HepG2 (cell line): ENCODE results near the gene GABRG3. TPM values are rescaled to one million over a fixed set of nuclear protein-coding genes. Genes with fewer than 3 reads are reported as not detected.

Experiments used
- ATAC-seq: fragments of 200-7000 bp; cut with Tn5 transposase; 3 replicates; pipeline ENCODE4 v1.9.1; 2020; ENCODE audit warnings: mild to moderate bottlenecking, moderate library complexity
- BruUV-seq: library from RNA; stranded (reverse); fragments of 400-500 nt; replicated peaks from 2 replicates; lab custom pipeline; 2021; lab: Mats Ljungman, UMichigan
- CTCF ChIA-PET: fragments of 300-600 bp; formaldehyde crosslinking; extraction: SDS; loops from one replicate; lab custom pipeline; 2021; ENCODE audit warnings: low total read pairs, inconsistent platforms, low intra/inter-chr PET ratio; lab: Yijun Ruan, JAX
- POLR2A ChIA-PET: fragments of 350-600 bp; sonication (Branson Sonifier 250); formaldehyde crosslinking; loops from one replicate; lab custom pipeline; 2020; ENCODE audit warnings: antibody characterized with exemption, inconsistent platforms; lab: Yijun Ruan, JAX
- DNase-seq: peaks from one replicate; pipeline ENCODE4 v3.0.0-alpha.2; 2015; ENCODE audit warnings: low spot score
- FAIRE-seq: peaks from 3 replicates; lab custom pipeline; 2011; peaks lifted over from hg19 to GRCh38; lab: Jason Lieb, UNC
- H2AFZ ChIP-seq: one replicate; pipeline ENCODE4 v1.6.1; 2011; ENCODE audit warnings: low read length, inconsistent platforms
- H3K27ac ChIP-seq: fragments of 300-600 bp; 3 replicates; pipeline ENCODE4 v1.8.0; 2011; ENCODE audit warnings: mixed run types, mild to moderate bottlenecking, mixed read lengths, low read length, inconsistent platforms; ENCODE audit not compliant: insufficient read depth; ENCODE audit errors: extremely low read length
- H3K27me3 ChIP-seq, 2 experiments: fragments of 200-600 bp in 1 of 2; 2 replicates in 1 of 2; 3 replicates in 1 of 2; pipeline versions ENCODE4 v1.6.0 to v1.8.0; 2011; ENCODE audit warnings: low read length in 2 of 2, mild to moderate bottlenecking in 2 of 2, moderate library complexity in 2 of 2, inconsistent platforms in 1 of 2; ENCODE audit not compliant: insufficient read depth in 2 of 2, control insufficient read depth in 1 of 2
- H3K36me3 ChIP-seq, 2 experiments: fragments of 200-600 bp in 1 of 2; replicated peaks in 1 of 2; 2 replicates in 1 of 2; 3 replicates in 1 of 2; pipeline versions ENCODE4 v1.5.1 to v1.8.0; 2011; ENCODE audit warnings: low read length in 2 of 2, inconsistent platforms in 1 of 2; ENCODE audit not compliant: insufficient read depth in 2 of 2, control insufficient read depth in 1 of 2
- H3K4me1 ChIP-seq: 2 replicates; pipeline ENCODE4 v1.5.1; 2012; ENCODE audit warnings: low read length, inconsistent platforms; ENCODE audit not compliant: insufficient read depth
- H3K4me2 ChIP-seq: 2 replicates; pipeline ENCODE4 v1.6.0; 2011; ENCODE audit warnings: low read depth, low read length, inconsistent platforms
- H3K4me3 ChIP-seq, 3 experiments: fragments of 200-600 bp in 1 of 3; sonication (generic), shearing (Covaris generic) in 1 of 3; replicated peaks in 1 of 3; 2 replicates each; pipeline ENCODE4 v1.5.1; 2011 to 2016; ENCODE audit warnings: low read length in 3 of 3, inconsistent platforms in 2 of 3, low read depth in 2 of 3, mild to moderate bottlenecking in 2 of 3, control low read depth in 1 of 3, mixed read lengths in 1 of 3; ENCODE audit not compliant: insufficient read depth in 1 of 3
- H3K79me2 ChIP-seq: one replicate; pipeline ENCODE4 v1.6.1; 2011; ENCODE audit warnings: low read length, inconsistent platforms; ENCODE audit not compliant: insufficient read depth
- H3K9ac ChIP-seq: 2 replicates; pipeline ENCODE4 v1.6.0; 2011; ENCODE audit warnings: mild to moderate bottlenecking, low read depth, low read length, inconsistent platforms; ENCODE audit not compliant: insufficient read depth
- H3K9me3 ChIP-seq: 2 replicates; pipeline ENCODE4 v1.5.1; 2012; ENCODE audit warnings: mild to moderate bottlenecking, low read length
- H4K20me1 ChIP-seq: 2 replicates; pipeline ENCODE4 v1.6.0; 2011; ENCODE audit warnings: inconsistent platforms, mild to moderate bottlenecking, low read length, moderate library complexity; ENCODE audit not compliant: insufficient read depth
- GMEB2 ChIP-seq: IDR thresholded peaks from 2 replicates; pipeline ENCODE4 v1.6.1; 2016; ENCODE audit warnings: missing biosample characterization, missing genetic modification reagents, low read depth
- IKZF1 ChIP-seq: fragments of 450-650 bp; IDR thresholded peaks from 2 replicates; pipeline ENCODE4 v1.7.1; 2016
- LCORL ChIP-seq, 2 experiments: fragments of 450-650 bp in 1 of 2; sonication (generic) in 1 of 2; formaldehyde crosslinking in 1 of 2; IDR thresholded peaks; 2 replicates each; pipeline versions ENCODE4 v1.5.0 to v1.6.1; 2017 to 2020; ENCODE audit warnings: antibody characterized with exemption in 1 of 2, missing genetic modification reagents in 1 of 2
- NONO ChIP-seq, 2 experiments: fragments of 450-650 bp in 1 of 2; sonication (generic) in 1 of 2; formaldehyde crosslinking in 1 of 2; IDR thresholded peaks in 1 of 2; conservative IDR thresholded peaks in 1 of 2; 2 replicates each; pipeline versions ENCODE4 v1.6.1 to v1.8.0; 2017 to 2022; ENCODE audit warnings: mild to moderate bottlenecking in 1 of 2, missing genetic modification reagents in 1 of 2, moderate library complexity in 1 of 2
- STAT5B ChIP-seq: sonication (generic); formaldehyde crosslinking; IDR thresholded peaks from 2 replicates; pipeline ENCODE4 v1.4.0; 2020; ENCODE audit warnings: missing genetic modification reagents
- TEF ChIP-seq: sonication (generic); formaldehyde crosslinking; IDR thresholded peaks from 2 replicates; pipeline ENCODE4 v1.5.0; 2020; ENCODE audit warnings: missing genetic modification reagents
- ZNF253 ChIP-seq: sonication (generic); formaldehyde crosslinking; IDR thresholded peaks from 2 replicates; pipeline ENCODE4 v1.8.0; 2022; ENCODE audit warnings: mild to moderate bottlenecking, missing genetic modification reagents, borderline replicate concordance
- ZNF274 ChIP-seq: sonication (generic); formaldehyde crosslinking; IDR thresholded peaks from 2 replicates; pipeline ENCODE4 v1.5.1; 2020; ENCODE audit warnings: mild to moderate bottlenecking, missing genetic modification reagents
- ZNF343 ChIP-seq: sonication (generic); formaldehyde crosslinking; IDR thresholded peaks from 2 replicates; pipeline ENCODE4 v1.4.0; 2020; ENCODE audit warnings: mild to moderate bottlenecking, missing genetic modification reagents
- ZNF512 ChIP-seq: sonication (generic); formaldehyde crosslinking; IDR thresholded peaks from 2 replicates; pipeline ENCODE4 v1.4.0; 2020; ENCODE audit warnings: mild to moderate bottlenecking, missing genetic modification reagents
- ZNF558 ChIP-seq: sonication (generic); formaldehyde crosslinking; IDR thresholded peaks from 2 replicates; pipeline ENCODE4 v1.9.0; 2022; ENCODE audit warnings: mild to moderate bottlenecking, missing genetic modification reagents, borderline replicate concordance
- ZNF616 ChIP-seq: sonication (generic); formaldehyde crosslinking; IDR thresholded peaks from 2 replicates; pipeline ENCODE4 v1.5.0; 2020; ENCODE audit warnings: low read depth, mild to moderate bottlenecking, missing genetic modification reagents
- WGBS: methylation state at CpG from one replicate; pipeline ENCODE4 v1.1.6; 2017; ENCODE audit warnings: low lambda C conversion rate; 5-methylcytosine and 5-hydroxymethylcytosine counted together
- in situ Hi-C: cut with HindIII; loops from 2 replicates; pipeline ENCODE4 v1.10.0; 2017; ENCODE audit warnings: low pct_unique_long_range_greater_than_20kb; ENCODE audit not compliant: extremely low pct_ligation_motif_present
- intact Hi-C: fragments of 100-400 bp; cut with micrococcal nuclease; formaldehyde crosslinking; loops from one replicate; pipeline ENCODE4 v1.10.0; 2022; ENCODE audit not compliant: unreplicated experiment
- polyA plus RNA-seq, 8 experiments: library from polyadenylated mRNA; depleted of rRNA in 3 of 8; stranded (reverse) in 7 of 8; unstranded in 1 of 8; fragments of >200 nt; fragmentation: Illumina TruSeq in 4 of 8; extraction: Trizol in 4 of 8; gene quantifications; 2 replicates each; pipeline versions ENCODE4 v1.2.1 to v1.2.3, GENCODE V29; 2011 to 2016; ENCODE audit warnings: low read depth in 4 of 8, missing spikeins in 1 of 8, mixed read lengths in 1 of 8; ENCODE audit not compliant: insufficient read depth in 1 of 8
- total RNA-seq, 5 experiments: library from RNA; depleted of rRNA; stranded (reverse); fragments of >200 nt; fragmentation: Illumina TruSeq; extraction: Trizol; gene quantifications; 2 replicates each; pipeline ENCODE4 v1.2.3, GENCODE V29; 2016; ENCODE audit warnings: low read depth in 1 of 5

The GABRG3 gene
- total and polyA plus RNA-seq, 2 of the 13 experiments (the other 11 are each of a cell fraction or from before 2014, with no cell fraction given): not detected

GRCh38 chr15:27235681-27236080 lies 264.7 kb downstream of the GABRG3 start:
- no peak for ATAC-seq
- Histone ChIP-seq H4K20me1 (no peaks in the 10 kb centered on the region), H3K27ac (no peak overlapping the region), H3K27me3 (no peaks in the 10 kb centered on the region), H3K4me3 (no peak overlapping the region), H3K36me3 (no peaks in the 10 kb centered on the region), H3K79me2 (no peaks in the 10 kb centered on the region), H2AFZ (no peak overlapping the region), H3K4me1 (no peaks in the 10 kb centered on the region), H3K4me2 (no peak overlapping the region)
- FAIRE-seq: no peak
- in situ Hi-C loops (no loop called here), intact Hi-C loops (no loop called here)
- BruUV-seq: no TSS peak
- WGBS: 0% methylated on average over 2 of the region's 2 CpGs
- POLR2A ChIA-PET: no interaction called here
- CTCF ChIA-PET: no interaction called here
- TF ChIP-seq ZNF558: no peak
- no peak for TF ChIP-seq TEF (CRISPR knock-in tag)
- no peak for TF ChIP-seq STAT5B (CRISPR knock-in tag)
- TF ChIP-seq ZNF253 (CRISPR knock-in tag): no peak
- no peak for TF ChIP-seq ZNF274
- TF ChIP-seq LCORL (IDR thresholded peaks at IDR 0.05): no peak
- TF ChIP-seq LCORL (CRISPR knock-in tag; IDR thresholded peaks at IDR 0.05): no peak
- TF ChIP-seq ZNF512: no peak
- no peak for TF ChIP-seq ZNF616 (CRISPR knock-in tag)
- TF ChIP-seq ZNF343: no peak
- no peak for TF ChIP-seq NONO (IDR thresholded peaks at IDR 0.05)
- TF ChIP-seq NONO (CRISPR knock-in tag; conservative IDR thresholded peaks at IDR 0.05): no peak
- no peak for TF ChIP-seq GMEB2 (CRISPR knock-in tag)
- no peak for TF ChIP-seq IKZF1
- TF ChIP-seq, all 625 proteins: peak for 0
- Histone ChIP-seq H3K9ac (no peak overlapping the region), H3K9me3 (no peaks in the 10 kb centered on the region)
- DNase-seq: no peak
